Measurements from ENCODE around the gene CPNE7. TPM values are rescaled to one million over a fixed set of nuclear protein-coding genes. Genes with fewer than 3 reads are reported as not detected.

Gene CPNE7
- total RNA-seq, 2 experiments from 2014 or later: 3.9 to 4.3 TPM

GRCh38 chr16:89602952-89603590 is 27.5 kb downstream of the CPNE7 start:
- H3K4me1 Mint-ChIP-seq: peaks cover 6% of the 10 kb centered on the region
- no peak overlapping the region for H3K4me3 Mint-ChIP-seq
- ATAC-seq (ENCODE audit: low read depth) (no peak), DNase-seq (no peak)
- POLR2A ChIA-PET: no interaction called here
- H3K36me3 Mint-ChIP-seq: no peaks in the 10 kb centered on the region
- no peaks in the 10 kb centered on the region for H3K27me3 Mint-ChIP-seq
- no peak overlapping the region for H3K27ac Mint-ChIP-seq
- no peaks in the 10 kb centered on the region for H3K9me3 Mint-ChIP-seq

- no peaks in the 10 kb centered on the region for H3K9me3 Mint-ChIP-seq
- no peaks in the 10 kb centered on the region for H3K36me3 Mint-ChIP-seq
- H3K27ac Mint-ChIP-seq: no peak overlapping the region
- ATAC-seq (ENCODE audit: low read depth) (no peak), DNase-seq (no peak)
- peaks cover 6% of the 10 kb centered on the region for H3K4me1 Mint-ChIP-seq
- POLR2A ChIA-PET: no interaction called here
- no peaks in the 10 kb centered on the region for H3K27me3 Mint-ChIP-seq
- no peak overlapping the region for H3K4me3 Mint-ChIP-seq
These were observed 29.2 kb downstream of the CPNE7 start for GRCh38 chr16:89604764-89605163.

GRCh38 chr16:89605186-89605970 is 29.8 kb downstream of the CPNE7 start:
- Mint-ChIP-seq H3K9me3 (no peaks in the 10 kb centered on the region), H3K4me3 (no peak overlapping the region), H3K4me1 (peaks cover 6% of the 10 kb centered on the region), H3K27me3 (no peaks in the 10 kb centered on the region), H3K36me3 (no peaks in the 10 kb centered on the region), H3K27ac (no peak overlapping the region)
- ATAC-seq (ENCODE audit: low read depth): no peak
- DNase-seq: no peak
- POLR2A ChIA-PET: no interaction called here

- ATAC-seq (ENCODE audit: low read depth) (no peak), DNase-seq (no peak)
- no peak overlapping the region for H3K4me3 Mint-ChIP-seq
- POLR2A ChIA-PET: no interaction called here
- H3K4me1 Mint-ChIP-seq: peaks cover 6% of the 10 kb centered on the region
- H3K27me3 Mint-ChIP-seq: no peaks in the 10 kb centered on the region
- no peak overlapping the region for H3K27ac Mint-ChIP-seq
- no peaks in the 10 kb centered on the region for H3K36me3 Mint-ChIP-seq
- no peaks in the 10 kb centered on the region for H3K9me3 Mint-ChIP-seq
These were observed 30.4 kb downstream of the CPNE7 start for GRCh38 chr16:89606006-89606405.

- ATAC-seq (ENCODE audit: low read depth) (no peak), DNase-seq (no peak)
- Mint-ChIP-seq H3K27ac (no peak overlapping the region), H3K9me3 (no peaks in the 10 kb centered on the region), H3K4me1 (peaks cover 5% of the 10 kb centered on the region), H3K36me3 (no peaks in the 10 kb centered on the region), H3K4me3 (no peak overlapping the region), H3K27me3 (no peaks in the 10 kb centered on the region)
- POLR2A ChIA-PET: no interaction called here
These were observed 31.9 kb downstream of the CPNE7 start for GRCh38 chr16:89607453-89607852.

GRCh38 chr16:89607937-89608740 is 32.6 kb downstream of the CPNE7 start:
- Mint-ChIP-seq H3K4me1 (no peaks in the 10 kb centered on the region), H3K36me3 (no peaks in the 10 kb centered on the region), H3K27me3 (no peaks in the 10 kb centered on the region), H3K9me3 (no peaks in the 10 kb centered on the region), H3K4me3 (no peak overlapping the region), H3K27ac (no peak overlapping the region)
- POLR2A ChIA-PET: interaction anchor here (0.8 kb wide), 1 partner anchor 61 kb away, joined by 5 read pairs; no protein-coding TSS in a partner anchor
- ATAC-seq (ENCODE audit: low read depth) (no peak), DNase-seq (no peak)

GRCh38 chr16:89610108-89610453 is 34.5 kb downstream of the CPNE7 start:
- Mint-ChIP-seq H3K9me3 (no peaks in the 10 kb centered on the region), H3K4me3 (no peak overlapping the region), H3K27me3 (no peaks in the 10 kb centered on the region), H3K27ac (no peak overlapping the region), H3K4me1 (no peaks in the 10 kb centered on the region), H3K36me3 (no peaks in the 10 kb centered on the region)
- DNase-seq (no peak), ATAC-seq (ENCODE audit: low read depth) (no peak)
- POLR2A ChIA-PET: no interaction called here

GRCh38 chr16:89612415-89613166 is 37.0 kb downstream of the CPNE7 start:
- Mint-ChIP-seq H3K4me3 (no peak overlapping the region), H3K9me3 (peaks cover 2% of the 10 kb centered on the region), H3K27me3 (no peaks in the 10 kb centered on the region), H3K36me3 (peaks cover 5% of the 10 kb centered on the region), H3K27ac (no peak overlapping the region), H3K4me1 (peaks cover 4% of the 10 kb centered on the region)
- DNase-seq: no peak
- POLR2A ChIA-PET: interaction anchor here (0.7 kb wide), 1 partner anchor 32 kb away, joined by 3 read pairs; no protein-coding TSS in a partner anchor
- ATAC-seq (ENCODE audit: low read depth): no peak

- Mint-ChIP-seq H3K4me3 (no peak within 1 kb of the TSS), H3K4me1 (peaks cover 4% of the 10 kb centered on the region), H3K9me3 (peaks cover 2% of the 10 kb centered on the region), H3K27ac (no peak within 1 kb of the TSS), H3K27me3 (no peaks in the 10 kb centered on the region), H3K36me3 (peaks cover 5% of the 10 kb centered on the region)
- no peak for ATAC-seq (ENCODE audit: low read depth)
- no peak for DNase-seq
- POLR2A ChIA-PET: no interaction called here
These were observed 37.8 kb downstream of the CPNE7 start, which contains the start of gene DPEP1 for GRCh38 chr16:89613231-89613953. TSS of gene DPEP1 (plus strand) at chr16:89613642. CDS start at chr16:89630411, 16,769 bp downstream.

GRCh38 chr16:89613954-89614459 is 38.4 kb downstream of the CPNE7 start:
- H3K36me3 Mint-ChIP-seq: peaks cover 5% of the 10 kb centered on the region
- POLR2A ChIA-PET: no interaction called here

GRCh38 chr16:89615176-89615575 is 39.6 kb downstream of the CPNE7 start:
- Mint-ChIP-seq H3K27ac (no peak overlapping the region), H3K27me3 (no peaks in the 10 kb centered on the region), H3K4me3 (no peak overlapping the region), H3K4me1 (peaks cover 4% of the 10 kb centered on the region), H3K9me3 (peaks cover 2% of the 10 kb centered on the region), H3K36me3 (peaks cover 5% of the 10 kb centered on the region)
- POLR2A ChIA-PET: no interaction called here
- ATAC-seq (ENCODE audit: low read depth): no peak
- DNase-seq: no peak

More at GRCh38 chr16:89613954-89614459, 38.4 kb downstream of the CPNE7 start:
- H3K4me1 Mint-ChIP-seq: peaks cover 4% of the 10 kb centered on the region
- H3K27ac Mint-ChIP-seq: no peak overlapping the region
- H3K27me3 Mint-ChIP-seq: no peaks in the 10 kb centered on the region
- peaks cover 2% of the 10 kb centered on the region for H3K9me3 Mint-ChIP-seq
- H3K4me3 Mint-ChIP-seq: no peak overlapping the region
- DNase-seq (no peak), ATAC-seq (ENCODE audit: low read depth) (no peak)

GRCh38 chr16:89615596-89616090 is 40.1 kb downstream of the CPNE7 start:
- no peak for ATAC-seq (ENCODE audit: low read depth)
- DNase-seq: no peak
- Mint-ChIP-seq H3K27me3 (no peaks in the 10 kb centered on the region), H3K4me3 (no peak overlapping the region), H3K36me3 (peaks cover 5% of the 10 kb centered on the region), H3K27ac (no peak overlapping the region), H3K9me3 (peaks cover 2% of the 10 kb centered on the region), H3K4me1 (peaks cover 4% of the 10 kb centered on the region)
- POLR2A ChIA-PET: no interaction called here

All from activated naive CD8-positive, alpha-beta T cell treated with anti-CD3 and anti-CD28 coated beads, Interleukin-2, amount 10 ng/mL, durations not matched to agents 7 days and 5 days (primary cell).